ENCODE results near the gene MMP12.
"Not testable (repeated sequence)": the region's sequence is repeated elsewhere in the genome, so short reads cannot be mapped to it uniquely, and the experiment has no call there.

Gene MMP12

DNA sequence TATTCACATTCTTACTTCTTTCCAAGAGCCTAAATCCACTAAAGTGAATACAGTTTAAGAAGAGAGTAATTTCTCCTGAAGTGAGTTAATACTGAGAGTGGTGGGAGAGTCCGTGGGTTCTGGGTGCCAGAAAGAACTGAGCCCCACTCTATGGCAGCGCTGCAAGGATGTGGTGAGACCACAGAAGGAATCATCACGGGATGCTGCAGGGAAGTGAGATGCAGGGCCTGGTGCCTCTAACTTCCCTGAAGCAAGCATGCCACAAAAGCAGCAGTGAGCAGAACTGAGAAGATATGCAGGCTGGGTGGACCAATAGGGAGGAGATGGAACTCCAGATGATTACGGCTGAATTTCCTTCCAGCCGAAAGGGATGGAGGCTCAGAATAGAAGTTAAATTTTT is 5.0 kb upstream of the MMP12 start:
- Histone ChIP-seq H3K4me2 (ENCODE audit: low read length) (no peak overlapping the region), H3K9ac (no peak overlapping the region), H3K27me3 (ENCODE audit: control insufficient read depth, insufficient read depth, low read length) (no peaks in the 10 kb centered on the region), H3K9me3 (ENCODE audit: control insufficient read depth, low read length) (no peaks in the 10 kb centered on the region), H3K27ac (no peak overlapping the region), H3K79me2 (no peaks in the 10 kb centered on the region), H2AFZ (no peak overlapping the region), H3K4me3 (ENCODE audit: low read depth, low read length) (no peak overlapping the region), H3K36me3 (ENCODE audit: control insufficient read depth, insufficient read depth, low read length) (no peaks in the 10 kb centered on the region), H3K4me1 (no peaks in the 10 kb centered on the region)
- TF ChIP-seq, protein P1, sequence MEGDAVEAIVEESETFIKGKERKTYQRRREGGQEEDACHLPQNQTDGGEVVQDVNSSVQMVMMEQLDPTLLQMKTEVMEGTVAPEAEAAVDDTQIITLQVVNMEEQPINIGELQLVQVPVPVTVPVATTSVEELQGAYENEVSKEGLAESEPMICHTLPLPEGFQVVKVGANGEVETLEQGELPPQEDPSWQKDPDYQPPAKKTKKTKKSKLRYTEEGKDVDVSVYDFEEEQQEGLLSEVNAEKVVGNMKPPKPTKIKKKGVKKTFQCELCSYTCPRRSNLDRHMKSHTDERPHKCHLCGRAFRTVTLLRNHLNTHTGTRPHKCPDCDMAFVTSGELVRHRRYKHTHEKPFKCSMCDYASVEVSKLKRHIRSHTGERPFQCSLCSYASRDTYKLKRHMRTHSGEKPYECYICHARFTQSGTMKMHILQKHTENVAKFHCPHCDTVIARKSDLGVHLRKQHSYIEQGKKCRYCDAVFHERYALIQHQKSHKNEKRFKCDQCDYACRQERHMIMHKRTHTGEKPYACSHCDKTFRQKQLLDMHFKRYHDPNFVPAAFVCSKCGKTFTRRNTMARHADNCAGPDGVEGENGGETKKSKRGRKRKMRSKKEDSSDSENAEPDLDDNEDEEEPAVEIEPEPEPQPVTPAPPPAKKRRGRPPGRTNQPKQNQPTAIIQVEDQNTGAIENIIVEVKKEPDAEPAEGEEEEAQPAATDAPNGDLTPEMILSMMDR (IDR thresholded peaks at IDR 0.05) = no peak

DNA sequence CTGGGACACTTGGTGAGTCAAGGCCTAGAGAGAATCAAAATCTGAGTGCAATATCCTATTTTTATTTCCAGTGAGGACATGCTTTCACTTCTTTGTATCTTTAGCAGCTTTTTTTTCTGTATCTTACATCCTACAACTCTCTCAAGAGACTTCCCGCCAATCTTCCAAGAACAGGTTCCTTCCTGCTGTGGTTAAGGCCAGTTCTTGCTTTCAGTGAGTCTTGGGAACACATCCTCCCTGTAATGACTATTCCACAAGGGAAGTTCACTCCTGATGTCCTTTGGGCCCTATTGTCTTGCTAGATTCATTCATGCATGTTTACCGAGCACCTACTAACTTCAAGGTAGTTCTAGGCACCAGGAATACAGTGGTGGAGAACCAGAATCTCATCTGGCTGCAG is 3.8 kb upstream of the MMP12 start:
- H2AFZ ChIP-seq = no peak overlapping the region
- no peak overlapping the region for H3K9ac ChIP-seq
- H3K4me2 ChIP-seq (ENCODE audit: low read length) = no peak overlapping the region
- TF ChIP-seq, protein P1 (IDR thresholded peaks at IDR 0.05) = no peak
- no peak overlapping the region for H3K4me3 ChIP-seq (ENCODE audit: low read depth, low read length)
- H3K79me2 ChIP-seq = no peaks in the 10 kb centered on the region
- H3K27me3 ChIP-seq (ENCODE audit: control insufficient read depth, insufficient read depth, low read length) = no peaks in the 10 kb centered on the region
- H3K27ac ChIP-seq = no peak overlapping the region
- no peaks in the 10 kb centered on the region for H3K4me1 ChIP-seq
- no peaks in the 10 kb centered on the region for H3K9me3 ChIP-seq (ENCODE audit: control insufficient read depth, low read length)
- no peaks in the 10 kb centered on the region for H3K36me3 ChIP-seq (ENCODE audit: control insufficient read depth, insufficient read depth, low read length)

DNA sequence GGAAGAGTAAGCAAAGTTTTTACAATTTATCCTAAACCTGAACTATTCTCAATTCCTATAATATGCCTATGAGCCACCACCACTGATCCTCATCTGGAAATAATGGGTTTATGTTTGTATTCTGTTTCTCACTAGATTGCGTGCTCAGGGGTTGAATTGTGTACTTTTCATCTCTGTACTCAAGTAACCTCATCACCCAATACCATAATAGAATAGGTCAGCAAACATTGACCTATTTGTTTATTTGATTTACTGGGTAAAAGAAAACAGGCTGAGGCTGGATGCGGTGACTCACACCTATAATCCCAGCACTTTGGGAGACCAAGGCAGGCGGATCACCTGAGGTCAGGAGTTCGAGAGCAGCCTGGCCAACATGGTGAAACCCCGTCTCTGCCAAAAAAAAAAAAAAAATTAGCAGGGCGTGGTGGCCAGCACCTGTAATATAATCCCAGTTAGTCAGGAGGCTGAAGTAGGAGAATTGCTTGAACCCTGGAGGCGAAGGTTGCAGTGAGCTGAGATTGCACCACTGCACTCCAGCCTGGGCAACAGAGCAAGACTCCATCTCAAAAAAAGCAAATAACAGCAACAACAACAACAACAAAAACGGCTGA is 5.3 kb downstream of the MMP12 start:
- H3K79me2 ChIP-seq; H3K27me3 ChIP-seq (ENCODE audit: control insufficient read depth, insufficient read depth, low read length); H2AFZ ChIP-seq; H3K9ac ChIP-seq; H3K27ac ChIP-seq; H3K4me2 ChIP-seq (ENCODE audit: low read length); H3K4me3 ChIP-seq (ENCODE audit: low read depth, low read length); H3K36me3 ChIP-seq (ENCODE audit: control insufficient read depth, insufficient read depth, low read length); H3K4me1 ChIP-seq; H3K9me3 ChIP-seq (ENCODE audit: control insufficient read depth, low read length): not testable (repeated sequence)

DNA sequence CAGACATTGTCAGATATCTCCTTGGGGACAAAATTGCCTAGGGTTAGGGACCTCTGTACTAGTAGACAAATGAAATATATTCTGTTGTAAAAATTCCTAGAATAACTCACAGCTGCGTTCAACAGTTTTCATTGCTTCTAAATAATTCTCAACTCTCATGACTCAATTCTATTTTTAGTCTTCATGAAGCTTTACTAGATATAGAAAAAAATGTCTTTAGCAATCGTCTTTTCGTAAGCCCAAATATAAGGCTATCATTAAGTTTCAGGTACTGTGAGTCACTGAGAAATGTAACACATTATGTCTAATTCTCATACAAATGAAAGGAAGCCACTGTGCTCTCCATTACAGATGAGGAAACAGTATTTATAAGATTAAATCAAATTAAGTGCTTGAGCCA is 6.4 kb downstream of the MMP12 start:
- no peaks in the 10 kb centered on the region for H3K27me3 ChIP-seq (ENCODE audit: control insufficient read depth, insufficient read depth, low read length)
- H3K9me3 ChIP-seq (ENCODE audit: control insufficient read depth, low read length) = no peaks in the 10 kb centered on the region
- no peak overlapping the region for H2AFZ ChIP-seq
- no peaks in the 10 kb centered on the region for H3K36me3 ChIP-seq (ENCODE audit: control insufficient read depth, insufficient read depth, low read length)
- no peak overlapping the region for H3K4me2 ChIP-seq (ENCODE audit: low read length)
- no peak overlapping the region for H3K9ac ChIP-seq
- TF ChIP-seq, protein P1 (IDR thresholded peaks at IDR 0.05) = no peak
- no peak overlapping the region for H3K27ac ChIP-seq
- H3K4me1 ChIP-seq = no peaks in the 10 kb centered on the region
- H3K79me2 ChIP-seq = no peaks in the 10 kb centered on the region
- H3K4me3 ChIP-seq (ENCODE audit: low read depth, low read length) = no peak overlapping the region

DNA sequence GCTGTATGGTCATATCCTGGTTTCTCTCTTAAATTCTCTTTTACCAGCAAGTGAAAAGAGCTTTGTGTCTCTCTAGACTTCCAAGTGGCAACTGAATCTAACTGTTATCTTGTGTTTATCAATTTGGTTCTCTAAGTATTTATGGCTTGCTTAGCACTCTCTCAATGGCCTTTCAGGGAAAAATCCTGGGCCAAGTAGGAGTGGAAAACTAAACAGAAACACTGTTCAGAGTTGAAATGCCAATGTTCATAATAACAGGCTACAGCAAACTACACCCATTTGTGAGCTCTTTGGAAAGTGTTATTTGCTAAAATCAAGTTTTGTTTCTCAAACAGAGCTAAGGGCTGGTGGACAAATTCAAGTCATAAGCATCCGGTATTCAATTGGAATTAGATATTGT is 10.1 kb downstream of the MMP12 start:
- TF ChIP-seq, protein P1 (IDR thresholded peaks at IDR 0.05) = no peak
- no peak overlapping the region for H3K4me2 ChIP-seq (ENCODE audit: low read length)
- no peak overlapping the region for H3K4me3 ChIP-seq (ENCODE audit: low read depth, low read length)
- H3K27me3 ChIP-seq (ENCODE audit: control insufficient read depth, insufficient read depth, low read length) = no peaks in the 10 kb centered on the region
- no peaks in the 10 kb centered on the region for H3K36me3 ChIP-seq (ENCODE audit: control insufficient read depth, insufficient read depth, low read length)
- no peaks in the 10 kb centered on the region for H3K4me1 ChIP-seq
- no peak overlapping the region for H3K27ac ChIP-seq
- H3K79me2 ChIP-seq = no peaks in the 10 kb centered on the region
- H3K9ac ChIP-seq = no peak overlapping the region
- H3K9me3 ChIP-seq (ENCODE audit: control insufficient read depth, low read length) = no peaks in the 10 kb centered on the region
- no peak overlapping the region for H2AFZ ChIP-seq

Data from parathyroid adenoma (tissue), 2 donors.